ENCODE data around the gene MBD3L3.
"Not testable (repeated sequence)": the region's sequence is repeated elsewhere in the genome, so short reads cannot be mapped to it uniquely, and the experiment has no call there.

DNA sequence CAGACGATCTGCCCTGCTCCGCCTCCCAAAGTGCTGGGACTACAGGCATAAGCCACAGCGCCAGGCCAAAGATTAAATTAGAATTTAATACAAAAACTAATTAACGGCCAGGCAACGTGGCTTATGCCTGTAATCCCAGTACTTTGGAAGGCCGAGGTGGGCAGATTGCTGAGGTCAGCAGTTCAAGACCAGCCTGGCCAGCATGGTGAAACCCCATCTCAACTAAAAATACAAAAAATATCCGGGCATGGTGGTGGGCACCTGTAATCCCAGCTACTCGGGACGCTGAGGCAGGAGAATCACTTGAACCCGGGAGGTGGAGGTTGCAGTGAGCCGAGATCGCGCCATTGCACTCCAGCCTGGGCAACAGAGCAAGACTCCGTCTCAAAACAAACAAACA, 2.8 kb downstream of the MBD3L3 start:
- TF ChIP-seq, protein P1, sequence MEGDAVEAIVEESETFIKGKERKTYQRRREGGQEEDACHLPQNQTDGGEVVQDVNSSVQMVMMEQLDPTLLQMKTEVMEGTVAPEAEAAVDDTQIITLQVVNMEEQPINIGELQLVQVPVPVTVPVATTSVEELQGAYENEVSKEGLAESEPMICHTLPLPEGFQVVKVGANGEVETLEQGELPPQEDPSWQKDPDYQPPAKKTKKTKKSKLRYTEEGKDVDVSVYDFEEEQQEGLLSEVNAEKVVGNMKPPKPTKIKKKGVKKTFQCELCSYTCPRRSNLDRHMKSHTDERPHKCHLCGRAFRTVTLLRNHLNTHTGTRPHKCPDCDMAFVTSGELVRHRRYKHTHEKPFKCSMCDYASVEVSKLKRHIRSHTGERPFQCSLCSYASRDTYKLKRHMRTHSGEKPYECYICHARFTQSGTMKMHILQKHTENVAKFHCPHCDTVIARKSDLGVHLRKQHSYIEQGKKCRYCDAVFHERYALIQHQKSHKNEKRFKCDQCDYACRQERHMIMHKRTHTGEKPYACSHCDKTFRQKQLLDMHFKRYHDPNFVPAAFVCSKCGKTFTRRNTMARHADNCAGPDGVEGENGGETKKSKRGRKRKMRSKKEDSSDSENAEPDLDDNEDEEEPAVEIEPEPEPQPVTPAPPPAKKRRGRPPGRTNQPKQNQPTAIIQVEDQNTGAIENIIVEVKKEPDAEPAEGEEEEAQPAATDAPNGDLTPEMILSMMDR (IDR thresholded peaks at IDR 0.05), result not testable (repeated sequence)
- TF ChIP-seq POLR2A (IDR thresholded peaks at IDR 0.05), result not testable (repeated sequence)
